H9 (cell line): ENCODE data around the gene ENPP1. TPM values are rescaled to one million over a fixed set of nuclear protein-coding genes. Genes with fewer than 3 reads are reported as not detected.

Source experiments
- DNase-seq: peaks from one replicate; pipeline ENCODE4 v3.0.0-alpha.2; 2017
- H2AFZ ChIP-seq: one replicate; pipeline ENCODE4 v1.6.1; 2013; ENCODE audit warnings: mild to moderate bottlenecking, low read length, control low read depth, moderate library complexity
- H2AK5ac ChIP-seq: 2 replicates; pipeline ENCODE4 v1.6.1; 2013; ENCODE audit warnings: low read length, control low read depth, mixed read lengths; ENCODE audit not compliant: insufficient read length
- H2BK120ac ChIP-seq: one replicate; pipeline ENCODE4 v1.6.1; 2013; ENCODE audit warnings: low read depth, mild to moderate bottlenecking, low read length, control low read depth, inconsistent platforms; ENCODE audit not compliant: poor library complexity, severe bottlenecking
- H2BK12ac ChIP-seq: 2 replicates; pipeline ENCODE4 v1.6.1; 2013; ENCODE audit warnings: low read length, control low read depth, mixed read lengths, low read depth; ENCODE audit not compliant: insufficient read length
- H2BK15ac ChIP-seq: 2 replicates; pipeline ENCODE4 v1.6.1; 2013; ENCODE audit warnings: low read depth, low read length, control low read depth
- H2BK20ac ChIP-seq: one replicate; pipeline ENCODE4 v1.6.1; 2013; ENCODE audit warnings: low read depth, mild to moderate bottlenecking, low read length, control low read depth, inconsistent platforms; ENCODE audit not compliant: poor library complexity, severe bottlenecking
- H2BK5ac ChIP-seq: 2 replicates; pipeline ENCODE4 v1.6.1; 2013; ENCODE audit warnings: low read length, control low read depth, mixed read lengths; ENCODE audit not compliant: insufficient read length
- H3K14ac ChIP-seq: 2 replicates; pipeline ENCODE4 v1.6.1; 2013; ENCODE audit warnings: low read length, control low read depth; ENCODE audit not compliant: insufficient read depth
- H3K18ac ChIP-seq: 2 replicates; pipeline ENCODE4 v1.6.1; 2013; ENCODE audit warnings: low read depth, mild to moderate bottlenecking, mixed read lengths, low read length, control low read depth; ENCODE audit not compliant: insufficient read length
- H3K23ac ChIP-seq: 2 replicates; pipeline ENCODE4 v1.6.1; 2013; ENCODE audit warnings: low read length, control low read depth, mixed read lengths, low read depth; ENCODE audit not compliant: insufficient read length
- H3K23me2 ChIP-seq: 2 replicates; pipeline ENCODE4 v1.6.1; 2013; ENCODE audit warnings: low read depth, mild to moderate bottlenecking, mixed read lengths, low read length, control low read depth; ENCODE audit not compliant: insufficient read length, poor library complexity, severe bottlenecking
- H3K27ac ChIP-seq: 2 replicates; pipeline ENCODE4 v1.5.1; 2013; ENCODE audit warnings: low read length, control low read depth, mixed read lengths, low read depth; ENCODE audit not compliant: insufficient read length
- H3K27me3 ChIP-seq: 2 replicates; pipeline ENCODE4 v1.6.1; 2013; ENCODE audit warnings: low read length, control low read depth, inconsistent platforms; ENCODE audit not compliant: insufficient read depth
- H3K4ac ChIP-seq: 2 replicates; pipeline ENCODE4 v1.6.1; 2013; ENCODE audit warnings: low read depth, mild to moderate bottlenecking, control low read depth, inconsistent platforms, low read length, moderate library complexity
- H3K4me1 ChIP-seq: 2 replicates; pipeline ENCODE4 v1.6.1; 2013; ENCODE audit warnings: low read length, control low read depth, inconsistent platforms; ENCODE audit not compliant: insufficient read depth
- H3K4me2 ChIP-seq: 2 replicates; pipeline ENCODE4 v1.6.1; 2013; ENCODE audit warnings: low read length, control low read depth, mixed read lengths; ENCODE audit not compliant: insufficient read length, insufficient read depth
- H3K56ac ChIP-seq: 2 replicates; pipeline ENCODE4 v1.6.1; 2013; ENCODE audit warnings: low read depth, mild to moderate bottlenecking, mixed read lengths, low read length, control low read depth; ENCODE audit not compliant: insufficient read length
- H3K79me1 ChIP-seq: 2 replicates; pipeline ENCODE4 v1.6.1; 2013; ENCODE audit warnings: low read depth, mild to moderate bottlenecking, moderate library complexity, low read length, control low read depth, inconsistent platforms; ENCODE audit not compliant: insufficient read depth, poor library complexity, severe bottlenecking
- H3K79me2 ChIP-seq: 2 replicates; pipeline ENCODE4 v1.6.1; 2013; ENCODE audit warnings: low read length, control low read depth, inconsistent platforms; ENCODE audit not compliant: insufficient read depth
- H3K9ac ChIP-seq: 2 replicates; pipeline ENCODE4 v1.6.1; 2013; ENCODE audit warnings: low read length, control low read depth, mixed read lengths; ENCODE audit not compliant: insufficient read length; ENCODE audit errors: extremely low read depth
- H3K9me3 ChIP-seq: one replicate; pipeline ENCODE4 v1.6.1; 2013; ENCODE audit warnings: low read depth, low read length, inconsistent platforms; ENCODE audit not compliant: control insufficient read depth
- H3T11ph ChIP-seq: one replicate; pipeline ENCODE4 v1.6.1; 2013; ENCODE audit warnings: mild to moderate bottlenecking, low read length, control low read depth, inconsistent platforms
- H4K20me1 ChIP-seq: one replicate; pipeline ENCODE4 v1.6.1; 2013; ENCODE audit not compliant: control insufficient read depth, insufficient read length, insufficient read depth
- H4K5ac ChIP-seq: 2 replicates; pipeline ENCODE4 v1.6.1; 2013; ENCODE audit warnings: low read depth, mild to moderate bottlenecking, mixed read lengths, low read length, control low read depth; ENCODE audit not compliant: insufficient read length
- H4K8ac ChIP-seq: replicated peaks from 2 replicates; pipeline ENCODE4 v1.6.1; 2013; ENCODE audit warnings: low read length, control low read depth, mixed read lengths, low read depth; ENCODE audit not compliant: insufficient read length
- H4K91ac ChIP-seq: 2 replicates; pipeline ENCODE4 v1.6.1; 2013; ENCODE audit warnings: low read depth, mild to moderate bottlenecking, moderate library complexity, mixed read lengths, low read length, control low read depth; ENCODE audit not compliant: insufficient read length
- H3K27ac Mint-ChIP-seq, 3 experiments: 2 replicates in 2 of 3; 3 replicates in 1 of 3; pipeline ENCODE4 v1.8.0; 2020 to 2021; ENCODE audit warnings: mixed read lengths in 3 of 3, mild to moderate bottlenecking in 1 of 3, moderate library complexity in 1 of 3
- H3K27me3 Mint-ChIP-seq: 2 replicates; pipeline ENCODE4 v1.8.0; 2021; ENCODE audit warnings: low read depth, mild to moderate bottlenecking, moderate library complexity, mixed read lengths
- H3K36me3 Mint-ChIP-seq, 3 experiments: 2 replicates in 2 of 3; 3 replicates in 1 of 3; pipeline ENCODE4 v1.8.0; 2020 to 2021; ENCODE audit warnings: low read depth in 3 of 3, mixed read lengths in 3 of 3; ENCODE audit not compliant: insufficient read depth in 1 of 3
- H3K4me1 Mint-ChIP-seq, 2 experiments: 2 replicates each; pipeline ENCODE4 v1.8.0; 2020; ENCODE audit warnings: mixed read lengths in 2 of 2
- H3K4me3 Mint-ChIP-seq, 2 experiments: 2 replicates in 1 of 2; 3 replicates in 1 of 2; pipeline ENCODE4 v1.8.0; 2020 to 2021; ENCODE audit warnings: mild to moderate bottlenecking in 2 of 2, mixed read lengths in 2 of 2, moderate library complexity in 1 of 2
- H3K9me3 Mint-ChIP-seq, 2 experiments: 2 replicates in 1 of 2; 3 replicates in 1 of 2; pipeline ENCODE4 v1.8.0; 2020; ENCODE audit warnings: mild to moderate bottlenecking in 2 of 2, mixed read lengths in 2 of 2, moderate library complexity in 1 of 2
- CTCF ChIP-seq: fragments of 200-600 bp; sonication (generic); conservative IDR thresholded peaks from 3 replicates; pipeline ENCODE4 v1.8.0; 2021; ENCODE audit warnings: antibody characterized with exemption, mild to moderate bottlenecking
- WGBS: extraction: QIAGEN DNeasy Blood & Tissue Kit; methylation state at CpG from one replicate; pipeline ENCODE4 v1.1.7; 2013; ENCODE audit warnings: missing lambda C conversion rate, low lambda C conversion rate, mixed read lengths; ENCODE audit not compliant: insufficient read length; ENCODE audit errors: extremely low coverage; 5-methylcytosine and 5-hydroxymethylcytosine counted together
- total RNA-seq: library from RNA; stranded (reverse); gene quantifications from 2 replicates; pipeline ENCODE4 v1.2.1, GENCODE V29; 2021

ENPP1 gene
- total RNA-seq, 1 experiment from 2014 or later, result 22.5 TPM

GRCh38 chr6:131867744-131868143 is 59.9 kb downstream of the ENPP1 start:
- no peaks in the 10 kb centered on the region for H3K4me1 ChIP-seq
- Mint-ChIP-seq H3K27ac (no peak overlapping the region), H3K4me3 (no peak overlapping the region), H3K36me3 (peaks cover 4 to 9% (median 9%) of the 10 kb centered on the region in 3 experiments; a peak in 6 of 7 replicates), H3K27me3 (no peaks in the 10 kb centered on the region), H3K9me3 (no peaks in the 10 kb centered on the region), H3K4me1 (peaks cover 7% of the 10 kb centered on the region in 2 experiments)
- H3K79me2 ChIP-seq, result no peaks in the 10 kb centered on the region
- no peaks in the 10 kb centered on the region for H3K79me1 ChIP-seq
- H2BK5ac ChIP-seq, result no peak overlapping the region
- no peaks in the 10 kb centered on the region for H3K23me2 ChIP-seq
- no peaks in the 10 kb centered on the region for H3K9me3 ChIP-seq
- H3K56ac ChIP-seq, result no peak overlapping the region
- no peak overlapping the region for H3K27ac ChIP-seq
- H3K14ac ChIP-seq, result no peak overlapping the region
- no peak overlapping the region for H3K4ac ChIP-seq
- no peak overlapping the region for H4K91ac ChIP-seq
- no peak overlapping the region for H3K18ac ChIP-seq
- no CpG with 5 or more reads among the region's 1 CpG for WGBS
- no peaks in the 10 kb centered on the region for H4K20me1 ChIP-seq
- H4K5ac ChIP-seq, result no peak overlapping the region
- no peak overlapping the region for H3K9ac ChIP-seq
- H2BK120ac ChIP-seq, result no peak overlapping the region
- no peak for TF ChIP-seq CTCF
- H2BK12ac ChIP-seq, result no peak overlapping the region
- no peak for DNase-seq
- no peak overlapping the region for H2AFZ ChIP-seq
- no peak overlapping the region for H3K23ac ChIP-seq
- H2BK15ac ChIP-seq, result no peak overlapping the region
- no peak overlapping the region for H2AK5ac ChIP-seq
- no peak overlapping the region for H4K8ac ChIP-seq
- no peak overlapping the region for H2BK20ac ChIP-seq
- H3T11ph ChIP-seq, result no peak overlapping the region
- no peaks in the 10 kb centered on the region for H3K27me3 ChIP-seq
- no peak overlapping the region for H3K4me2 ChIP-seq
